H1 (cell line): ENCODE measurements around the gene C19orf25. TPM values are rescaled to one million over a fixed set of nuclear protein-coding genes. Genes with fewer than 3 reads are reported as not detected.
A peak's percentile ranks its signal among the peaks of the same experiment; 100 is the strongest.

Experiments used
- CTCF ChIA-PET: fragments of 300-600 bp; sonication (Branson Sonifier 250); formaldehyde crosslinking; loops from one replicate; lab custom pipeline; 2021; ENCODE audit not compliant: partially characterized antibody; lab: Charles Lee
- POLR2A ChIA-PET: fragments of 300-600 bp; sonication (Branson Sonifier 250); formaldehyde crosslinking; loops from one replicate; lab custom pipeline; 2021; ENCODE audit warnings: inconsistent platforms; ENCODE audit not compliant: partially characterized antibody; lab: Charles Lee
- DNase-seq, 2 experiments: peaks; one replicate each; pipeline versions ENCODE4 v3.0.0 to v3.0.0-alpha.2; 2010 to 2022; ENCODE audit warnings: low spot score in 2 of 2, low read depth in 1 of 2, mixed read lengths in 1 of 2
- FAIRE-seq: peaks from 2 replicates; lab custom pipeline; 2011; peaks lifted over from hg19 to GRCh38; lab: Jason Lieb, UNC
- H2AFZ ChIP-seq: 2 replicates; pipeline ENCODE4 v1.8.1; 2012; ENCODE audit warnings: low read length, inconsistent platforms
- H2AK5ac ChIP-seq: 2 replicates; pipeline ENCODE4 v1.6.1; 2013; ENCODE audit warnings: low read depth, low read length
- H2BK120ac ChIP-seq: replicated peaks from 2 replicates; pipeline ENCODE3; 2013; ENCODE audit warnings: low read depth, low read length, inconsistent platforms
- H2BK12ac ChIP-seq: 2 replicates; pipeline ENCODE4 v1.6.1; 2013; ENCODE audit warnings: low read depth, low read length
- H2BK15ac ChIP-seq: 2 replicates; pipeline ENCODE4 v1.6.1; 2013; ENCODE audit warnings: low read length
- H2BK20ac ChIP-seq: 2 replicates; pipeline ENCODE4 v1.6.1; 2013; ENCODE audit warnings: low read length
- H2BK5ac ChIP-seq: 2 replicates; pipeline ENCODE4 v1.6.1; 2013; ENCODE audit warnings: low read depth, low read length
- H3K14ac ChIP-seq: 2 replicates; pipeline ENCODE4 v1.6.1; 2013; ENCODE audit warnings: inconsistent platforms; ENCODE audit not compliant: insufficient read length
- H3K18ac ChIP-seq: 2 replicates; pipeline ENCODE4 v1.6.1; 2013; ENCODE audit warnings: low read length; ENCODE audit errors: extremely low read depth
- H3K23ac ChIP-seq: 2 replicates; pipeline ENCODE4 v1.6.1; 2013; ENCODE audit warnings: inconsistent platforms; ENCODE audit not compliant: insufficient read length
- H3K23me2 ChIP-seq: 2 replicates; pipeline ENCODE4 v1.6.1; 2013; ENCODE audit warnings: low read depth, low read length
- H3K27ac ChIP-seq: 2 replicates; pipeline ENCODE4 v1.6.1; 2011; ENCODE audit warnings: low read depth, low read length, inconsistent platforms
- H3K27me3 ChIP-seq, 4 experiments: replicated peaks in 1 of 4; 1 replicate in 1 of 4; 2 replicates in 3 of 4; pipeline versions ENCODE4 v1.6.1 to v1.8.1; 2011 to 2013; ENCODE audit warnings: low read length in 3 of 4, mild to moderate bottlenecking in 3 of 4, inconsistent platforms in 2 of 4, mixed read lengths in 2 of 4, moderate library complexity in 1 of 4; ENCODE audit not compliant: control insufficient read depth in 3 of 4, insufficient read depth in 3 of 4; ENCODE audit errors: extremely low read depth in 1 of 4
- H3K36me3 ChIP-seq, 4 experiments: 2 replicates each; pipeline versions ENCODE4 v1.6.1 to v1.8.1; 2011 to 2013; ENCODE audit warnings: mild to moderate bottlenecking in 4 of 4, low read length in 3 of 4, moderate library complexity in 2 of 4, control low read depth in 1 of 4, inconsistent platforms in 1 of 4; ENCODE audit not compliant: insufficient read depth in 4 of 4, control insufficient read depth in 2 of 4
- H3K4ac ChIP-seq: replicated peaks from 2 replicates; pipeline ENCODE3; 2013; ENCODE audit warnings: low read length, low read depth, mixed read lengths, inconsistent platforms; ENCODE audit not compliant: insufficient read length
- H3K4me1 ChIP-seq, 4 experiments: replicated peaks in 1 of 4; 1 replicate in 1 of 4; 2 replicates in 3 of 4; pipeline versions ENCODE4 v1.6.1 to v1.8.1; 2011 to 2013; ENCODE audit warnings: low read length in 3 of 4, inconsistent platforms in 2 of 4, mixed read lengths in 1 of 4; ENCODE audit not compliant: insufficient read depth in 4 of 4, control insufficient read depth in 3 of 4
- H3K4me2 ChIP-seq, 2 experiments: 2 replicates each; pipeline versions ENCODE4 v1.6.1 to v1.8.1; 2011 to 2013; ENCODE audit warnings: low read depth in 2 of 2, low read length in 2 of 2, control low read depth in 1 of 2, inconsistent platforms in 1 of 2, mild to moderate bottlenecking in 1 of 2; ENCODE audit not compliant: insufficient read depth in 1 of 2
- H3K4me3 ChIP-seq, 4 experiments: fragments of 200-600, 300-600 bp in 1 of 4; sonication (generic), shearing (Covaris generic), sonication (Bioruptor Twin) in 1 of 4; 2 replicates each; pipeline versions ENCODE4 v1.5.1 to v1.8.1; 2011 to 2016; ENCODE audit warnings: low read length in 4 of 4, low read depth in 3 of 4, control low read depth in 2 of 4, inconsistent platforms in 2 of 4, mild to moderate bottlenecking in 2 of 4, mixed read lengths in 1 of 4, moderate library complexity in 1 of 4; ENCODE audit not compliant: insufficient read depth in 2 of 4; ENCODE audit errors: extremely low read depth in 1 of 4
- H3K56ac ChIP-seq: replicated peaks from 2 replicates; pipeline ENCODE3; 2013; ENCODE audit warnings: low read depth, mild to moderate bottlenecking, mixed read lengths, low read length, inconsistent platforms; ENCODE audit not compliant: insufficient read length
- H3K79me1 ChIP-seq: 2 replicates; pipeline ENCODE4 v1.6.1; 2013; ENCODE audit warnings: low read depth, low read length, control low read depth
- H3K79me2 ChIP-seq, 2 experiments: 2 replicates each; pipeline versions ENCODE4 v1.6.1 to v1.8.1; 2012 to 2013; ENCODE audit warnings: low read length in 2 of 2, mild to moderate bottlenecking in 2 of 2, inconsistent platforms in 1 of 2; ENCODE audit not compliant: insufficient read depth in 2 of 2, control insufficient read depth in 1 of 2
- H3K9ac ChIP-seq, 4 experiments: replicated peaks in 1 of 4; 1 replicate in 1 of 4; 2 replicates in 3 of 4; pipeline versions ENCODE4 v1.6.1 to v1.8.1; 2011 to 2013; ENCODE audit warnings: low read depth in 3 of 4, low read length in 3 of 4, control low read depth in 2 of 4, mild to moderate bottlenecking in 2 of 4, moderate library complexity in 2 of 4, inconsistent platforms in 1 of 4; ENCODE audit errors: extremely low read depth in 1 of 4
- H3K9me3 ChIP-seq, 2 experiments: 2 replicates each; pipeline versions ENCODE4 v1.6.1 to v1.8.1; 2012 to 2013; ENCODE audit warnings: mild to moderate bottlenecking in 2 of 2, moderate library complexity in 2 of 2, control low read depth in 1 of 2, inconsistent platforms in 1 of 2, low read depth in 1 of 2, low read length in 1 of 2, mixed read lengths in 1 of 2; ENCODE audit not compliant: insufficient read depth in 2 of 2
- H4K20me1 ChIP-seq, 2 experiments: replicated peaks in 1 of 2; 2 replicates each; pipeline versions ENCODE3 to v1.8.1; 2011 to 2013; ENCODE audit warnings: inconsistent platforms in 2 of 2, low read length in 2 of 2, mild to moderate bottlenecking in 1 of 2; ENCODE audit not compliant: insufficient read depth in 2 of 2, control insufficient read depth in 1 of 2
- H4K5ac ChIP-seq: 2 replicates; pipeline ENCODE4 v1.6.1; 2013; ENCODE audit warnings: low read length, low read depth, mixed read lengths, inconsistent platforms; ENCODE audit not compliant: insufficient read length
- H4K8ac ChIP-seq: 2 replicates; pipeline ENCODE4 v1.8.0; 2013; ENCODE audit warnings: mild to moderate bottlenecking, moderate library complexity, low read length, inconsistent platforms; ENCODE audit not compliant: insufficient read depth; ENCODE audit errors: extremely low read depth
- H4K91ac ChIP-seq: replicated peaks from 2 replicates; pipeline ENCODE3; 2013; ENCODE audit warnings: low read length, mixed read lengths, inconsistent platforms; ENCODE audit not compliant: insufficient read length
- CEBPB ChIP-seq: IDR thresholded peaks from 2 replicates; pipeline ENCODE4 v1.6.1; 2012; ENCODE audit warnings: low read depth, low read length
- PHF8 ChIP-seq: fragments of 200-600 bp; sonication (generic); conservative IDR thresholded peaks from 2 replicates; pipeline ENCODE4 v1.7.1; 2012; ENCODE audit warnings: low read depth, mild to moderate bottlenecking, inconsistent platforms, low read length, moderate library complexity
- SUZ12 ChIP-seq: fragments of 200-600 bp; sonication (generic); IDR thresholded peaks from 2 replicates; pipeline ENCODE4 v1.6.1; 2012; ENCODE audit warnings: mild to moderate bottlenecking, inconsistent platforms, low read length, moderate library complexity, mixed read lengths
- WGBS, 2 experiments: shearing (Covaris generic) in 1 of 2; methylation state at CpG; one replicate each; pipeline versions ENCODE4 v1.1.6 to v1.1.7; 2013 to 2015; ENCODE audit warnings: low lambda C conversion rate in 2 of 2, mixed read lengths in 2 of 2, inconsistent platforms in 1 of 2, low coverage in 1 of 2, missing lambda C conversion rate in 1 of 2; ENCODE audit not compliant: insufficient replicate concordance in 2 of 2, insufficient coverage in 1 of 2, insufficient read length in 1 of 2; ENCODE audit errors: extremely low coverage in 1 of 2, missing lambda C conversion rate in 1 of 2; 5-methylcytosine and 5-hydroxymethylcytosine counted together
- polyA plus RNA-seq, 7 experiments: library from polyadenylated mRNA; depleted of rRNA in 3 of 7; stranded (reverse) in 5 of 7; unstranded in 2 of 7; fragments of >200 nt in 5 of 7; fragments of 200-250 nt in 2 of 7; gene quantifications; 1 replicate in 5 of 7; 2 replicates in 1 of 7; 4 replicates in 1 of 7; pipeline versions ENCODE4 v1.2.1 to v1.2.3, GENCODE V29; 2011 to 2013; ENCODE audit warnings: missing spikeins in 2 of 7, mixed read lengths in 2 of 7
- total RNA-seq: library from RNA; stranded (reverse); fragmentation: NEBNext Ultra II Directional; extraction: Animal tissue kit (Norgen Biotek cat#: 25700); gene quantifications from 2 replicates; pipeline ENCODE4 v1.2.1, GENCODE V29; 2021

The C19orf25 gene
- total and polyA plus RNA-seq, 2 of the 8 experiments (the other 6 are each of a cell fraction or from before 2014, with no cell fraction given): 41.3 to 67.4 TPM

DNA sequence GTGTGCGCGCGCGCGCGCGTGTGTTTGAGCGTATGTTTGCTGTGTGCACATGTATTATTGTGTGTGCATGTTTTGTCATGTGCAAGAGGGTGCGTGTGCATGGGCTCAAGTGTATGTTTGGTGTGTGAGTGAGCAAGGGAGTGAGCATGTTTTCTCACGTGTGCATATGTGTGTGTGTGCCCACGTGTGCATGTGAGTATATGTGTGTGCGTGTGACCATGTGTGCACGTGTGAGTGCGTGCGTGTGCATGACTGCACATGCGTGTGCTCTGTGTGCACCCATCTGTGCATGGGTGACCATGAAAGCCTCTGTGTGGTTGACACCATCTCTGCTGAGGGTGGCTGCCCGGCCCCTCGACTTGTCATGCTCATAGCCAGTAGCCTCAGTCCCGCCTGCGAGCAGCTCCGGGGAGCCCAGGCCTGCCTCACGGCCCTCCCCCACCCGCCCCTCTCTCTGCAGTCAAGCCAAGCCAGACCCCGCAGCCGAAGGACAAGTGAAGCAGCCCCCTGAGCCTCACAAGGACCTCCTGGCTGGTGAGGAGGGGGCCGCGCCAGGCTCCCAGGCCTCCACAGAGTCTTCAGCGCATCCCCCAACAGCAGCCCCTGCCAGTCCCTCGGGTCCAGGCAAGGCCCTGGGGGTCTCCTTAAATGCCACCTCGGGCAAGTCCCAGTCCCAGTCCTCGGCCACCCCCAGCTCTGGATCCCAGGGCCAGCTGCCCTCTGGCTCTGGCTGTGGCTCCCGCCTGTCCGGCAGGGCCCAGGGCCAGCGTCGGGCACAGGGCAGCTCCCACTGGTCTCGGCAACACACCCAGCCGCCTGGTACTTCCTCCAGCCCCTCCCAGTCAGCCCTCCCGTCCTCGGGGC, 17.9 kb upstream of the C19orf25 start:
- Histone ChIP-seq H3K4ac (no peak overlapping the region), H3K9me3 (peaks cover 5 to 11% of the 10 kb centered on the region in 2 experiments; a peak in 2 of 4 replicates), H2BK15ac (0 out of 2 replicates have a peak overlapping the region, but pooled peaks have one; percentile 55), H3K27ac (no peak overlapping the region), H3K79me1 (no peaks in the 10 kb centered on the region), H3K14ac (no peak overlapping the region), H2BK20ac (no peak overlapping the region), H3K79me2 (no peaks in the 10 kb centered on the region), H3K23me2 (peaks cover 4% of the 10 kb centered on the region), H3K9ac (0 out of 7 replicates have a peak overlapping the region, but pooled peaks of 1 of the 4 experiments have one; percentile 22), H2BK12ac (no peak overlapping the region), H3K4me3 (no peak overlapping the region), H4K8ac (no peak overlapping the region), H3K4me2 (no peak overlapping the region), H3K56ac (no peak overlapping the region), H2BK120ac (no peak overlapping the region), H3K23ac (no peak overlapping the region), H4K20me1 (peaks cover 0 to 5% of the 10 kb centered on the region in 2 experiments), H3K36me3 (no peaks in the 10 kb centered on the region), H3K4me1 (no peaks in the 10 kb centered on the region; a peak in 2 of 7 replicates), H2AFZ (no peak overlapping the region), H3K27me3 (peaks cover 0 to 7% (median 4%) of the 10 kb centered on the region in 4 experiments; a peak in 5 of 7 replicates), H2AK5ac (peak overlapping the region; percentile 89), H3K18ac (no peak overlapping the region), H4K5ac (no peak overlapping the region), H4K91ac (no peak overlapping the region), H2BK5ac (peak overlapping the region; percentile 56; the same call in 1 of the 2 replicates)
- no peak for FAIRE-seq
- DNase-seq: no peak
- CTCF ChIA-PET: no interaction called here
- 86% methylated on average over 37 of the region's 39 CpGs; no CpG with 5 or more reads in 1 of the 2 experiments for WGBS, 2 experiments
- POLR2A ChIA-PET: no interaction called here
- TF ChIP-seq SUZ12: no peak
- TF ChIP-seq CEBPB: no peak
- no peak for TF ChIP-seq PHF8
